Endothelial cell (in vitro differentiated cells): ENCODE data around the gene ARPC2. TPM values are rescaled to one million over a fixed set of nuclear protein-coding genes. Genes with fewer than 3 reads are reported as not detected.
A peak's percentile ranks its signal among the peaks of the same experiment; 100 is the strongest.

Experiments used
- DNase-seq: peaks from one replicate; pipeline ENCODE4 v3.0.0; 2021; ENCODE audit warnings: low spot score
- H3K27ac Mint-ChIP-seq: one replicate; pipeline ENCODE4 v1.8.0; 2021; ENCODE audit warnings: mixed read lengths, inconsistent platforms; ENCODE audit not compliant: unreplicated experiment
- H3K27me3 Mint-ChIP-seq: one replicate; pipeline ENCODE4 v1.8.0; 2021; ENCODE audit warnings: mild to moderate bottlenecking, moderate library complexity, mixed read lengths, inconsistent platforms; ENCODE audit not compliant: unreplicated experiment
- H3K36me3 Mint-ChIP-seq: one replicate; pipeline ENCODE4 v1.8.0; 2021; ENCODE audit warnings: mild to moderate bottlenecking, low read depth, mixed read lengths, inconsistent platforms; ENCODE audit not compliant: unreplicated experiment
- H3K4me1 Mint-ChIP-seq: one replicate; pipeline ENCODE4 v1.8.0; 2021; ENCODE audit warnings: mild to moderate bottlenecking, mixed read lengths, inconsistent platforms; ENCODE audit not compliant: unreplicated experiment
- H3K4me3 Mint-ChIP-seq: one replicate; pipeline ENCODE4 v1.8.0; 2021; ENCODE audit warnings: mild to moderate bottlenecking, mixed read lengths, inconsistent platforms; ENCODE audit not compliant: unreplicated experiment
- H3K9me3 Mint-ChIP-seq: one replicate; pipeline ENCODE4 v1.8.0; 2021; ENCODE audit warnings: mixed read lengths, inconsistent platforms; ENCODE audit not compliant: unreplicated experiment
- CTCF ChIP-seq: fragments of 200-600 bp; sonication (generic); IDR thresholded peaks from one replicate; pipeline ENCODE4 v1.5.0; 2021; ENCODE audit warnings: antibody characterized with exemption; ENCODE audit not compliant: unreplicated experiment
- total RNA-seq: library from RNA; stranded (reverse); fragmentation: NEBNext Ultra II Directional; extraction: Animal tissue kit (Norgen Biotek cat#: 25700); gene quantifications from one replicate; pipeline ENCODE4 v1.2.1, GENCODE V29; 2021; ENCODE audit not compliant: unreplicated experiment

Gene ARPC2
- total RNA-seq, 1 donor from 2014 or later = 468 TPM

DNA sequence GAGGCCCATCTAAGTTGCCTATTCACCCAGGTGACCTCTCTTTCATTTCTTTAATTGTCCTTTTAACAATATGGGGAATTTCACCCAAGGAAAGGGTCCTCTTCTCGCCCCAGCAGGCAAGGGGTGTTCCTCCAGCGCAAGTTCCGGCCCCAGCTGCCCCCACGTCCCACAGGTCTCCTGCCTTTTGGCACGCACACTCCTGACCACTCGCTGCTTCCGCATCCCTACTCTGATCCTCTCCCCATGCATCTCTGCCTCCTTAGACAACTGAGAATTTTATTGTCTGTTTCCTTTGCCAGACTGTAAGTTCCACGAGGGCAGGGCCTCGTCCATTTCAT lies 684 bp upstream of the ARPC2 start:
- peaks cover 51% of the 10 kb centered on the region for H3K4me1 Mint-ChIP-seq
- TF ChIP-seq CTCF = no peak
- peaks cover 28% of the 10 kb centered on the region for H3K36me3 Mint-ChIP-seq
- H3K27me3 Mint-ChIP-seq = peaks cover 20% of the 10 kb centered on the region
- H3K9me3 Mint-ChIP-seq = no peaks in the 10 kb centered on the region
- DNase-seq = no peak
- peak overlapping the region; percentile 97 for H3K4me3 Mint-ChIP-seq
- peak overlapping the region; percentile 99 for H3K27ac Mint-ChIP-seq

- no peaks in the 10 kb centered on the region for H3K9me3 Mint-ChIP-seq
- no peak for TF ChIP-seq CTCF
- DNase-seq = peak; percentile 43
- peaks cover 34% of the 10 kb centered on the region for H3K36me3 Mint-ChIP-seq
- peaks cover 57% of the 10 kb centered on the region for H3K4me1 Mint-ChIP-seq
- peak overlapping the region; percentile 99 for H3K27ac Mint-ChIP-seq
- peaks cover 22% of the 10 kb centered on the region for H3K27me3 Mint-ChIP-seq
- H3K4me3 Mint-ChIP-seq = peak overlapping the region; percentile 99
Measured at GRCh38 chr2:218217360-218218267, 625 bp downstream of the ARPC2 start.

GRCh38 chr2:218218268-218219185 lies 1.5 kb downstream of the ARPC2 start:
- Mint-ChIP-seq H3K27ac (peak overlapping the region; percentile 99), H3K27me3 (peaks cover 22% of the 10 kb centered on the region), H3K9me3 (no peaks in the 10 kb centered on the region), H3K4me3 (peak overlapping the region; percentile 99), H3K36me3 (peaks cover 34% of the 10 kb centered on the region), H3K4me1 (peaks cover 61% of the 10 kb centered on the region)
- DNase-seq = no peak
- no peak for TF ChIP-seq CTCF

DNA sequence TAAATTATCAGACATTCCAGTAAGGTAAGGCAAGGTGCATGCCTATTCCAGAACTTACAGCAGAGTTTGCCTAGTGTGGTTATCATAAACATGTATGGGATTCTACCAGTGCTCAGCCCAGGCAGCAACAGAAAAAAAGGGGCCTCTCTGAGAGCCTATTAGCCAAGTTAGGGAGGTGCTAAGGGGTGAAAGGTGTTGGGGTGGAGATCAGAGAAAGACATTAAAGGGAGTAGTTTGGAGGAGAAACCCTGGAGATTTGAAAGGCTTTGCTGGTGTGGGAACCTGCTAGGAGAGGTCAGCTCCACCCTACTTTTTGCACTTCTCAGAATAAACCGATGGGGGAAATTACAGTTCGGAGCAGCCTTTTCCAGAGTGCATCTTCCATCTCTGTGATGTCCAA lies 2.9 kb downstream of the ARPC2 start:
- Mint-ChIP-seq H3K4me1 (peaks cover 57% of the 10 kb centered on the region), H3K27ac (no peak overlapping the region), H3K4me3 (peak overlapping the region; percentile 99), H3K27me3 (peaks cover 19% of the 10 kb centered on the region), H3K36me3 (peaks cover 39% of the 10 kb centered on the region), H3K9me3 (no peaks in the 10 kb centered on the region)
- DNase-seq = no peak
- no peak for TF ChIP-seq CTCF
